K562 (cell line): Measurements from ENCODE around the gene GMEB2.
"Not testable (repeated sequence)": the region's sequence is repeated elsewhere in the genome, so short reads cannot be mapped to it uniquely, and the experiment has no call there.

Experiments used
- CEBPB ChIP-seq: fragments of 450-650 bp; IDR thresholded peaks from 2 replicates; pipeline ENCODE4 v1.6.1; 2016; ENCODE audit warnings: missing genetic modification characterization, missing compliant biosample characterization
- JUN ChIP-seq, 2 experiments: sonication (generic) in 1 of 2; formaldehyde crosslinking in 1 of 2; IDR thresholded peaks; 2 replicates each; pipeline versions ENCODE4 v1.6.1 to v1.8.0; 2012 to 2022; ENCODE audit warnings: borderline replicate concordance in 2 of 2, mild to moderate bottlenecking in 2 of 2, improper control_type of control experiment in 1 of 2, low read depth in 1 of 2, low read length in 1 of 2, missing genetic modification reagents in 1 of 2
- PRPF4 ChIP-seq: fragments of 200-400 bp; formaldehyde crosslinking; IDR thresholded peaks from one replicate; pipeline ENCODE4 v1.6.1; 2017; ENCODE audit warnings: low read length, low read depth, mild to moderate bottlenecking; ENCODE audit not compliant: insufficient read depth, poor library complexity, severe bottlenecking
- SP1 ChIP-seq: sonication (generic); formaldehyde crosslinking; IDR thresholded peaks from 2 replicates; pipeline ENCODE4 v1.8.1; 2022; ENCODE audit warnings: mild to moderate bottlenecking, missing genetic modification reagents
- TBL1XR1 ChIP-seq, 2 experiments: IDR thresholded peaks; 2 replicates each; pipeline ENCODE4 v1.6.1; 2012; ENCODE audit warnings: improper control_type of control experiment in 2 of 2, low read length in 2 of 2, mild to moderate bottlenecking in 1 of 2
- TF ChIP-seq, protein P1 (sequence below), 3 experiments: IDR thresholded peaks in 2 of 3; conservative IDR thresholded peaks in 1 of 3; 2 replicates each; pipeline ENCODE4 v1.5.1; 2011 to 2012; ENCODE audit warnings: low read length in 3 of 3, mild to moderate bottlenecking in 3 of 3, control low read depth in 2 of 3, improper control_type of control experiment in 1 of 3, inconsistent platforms in 1 of 3, low read depth in 1 of 3, mixed read lengths in 1 of 3, moderate library complexity in 1 of 3; ENCODE audit not compliant: insufficient read depth in 2 of 3

DNA sequence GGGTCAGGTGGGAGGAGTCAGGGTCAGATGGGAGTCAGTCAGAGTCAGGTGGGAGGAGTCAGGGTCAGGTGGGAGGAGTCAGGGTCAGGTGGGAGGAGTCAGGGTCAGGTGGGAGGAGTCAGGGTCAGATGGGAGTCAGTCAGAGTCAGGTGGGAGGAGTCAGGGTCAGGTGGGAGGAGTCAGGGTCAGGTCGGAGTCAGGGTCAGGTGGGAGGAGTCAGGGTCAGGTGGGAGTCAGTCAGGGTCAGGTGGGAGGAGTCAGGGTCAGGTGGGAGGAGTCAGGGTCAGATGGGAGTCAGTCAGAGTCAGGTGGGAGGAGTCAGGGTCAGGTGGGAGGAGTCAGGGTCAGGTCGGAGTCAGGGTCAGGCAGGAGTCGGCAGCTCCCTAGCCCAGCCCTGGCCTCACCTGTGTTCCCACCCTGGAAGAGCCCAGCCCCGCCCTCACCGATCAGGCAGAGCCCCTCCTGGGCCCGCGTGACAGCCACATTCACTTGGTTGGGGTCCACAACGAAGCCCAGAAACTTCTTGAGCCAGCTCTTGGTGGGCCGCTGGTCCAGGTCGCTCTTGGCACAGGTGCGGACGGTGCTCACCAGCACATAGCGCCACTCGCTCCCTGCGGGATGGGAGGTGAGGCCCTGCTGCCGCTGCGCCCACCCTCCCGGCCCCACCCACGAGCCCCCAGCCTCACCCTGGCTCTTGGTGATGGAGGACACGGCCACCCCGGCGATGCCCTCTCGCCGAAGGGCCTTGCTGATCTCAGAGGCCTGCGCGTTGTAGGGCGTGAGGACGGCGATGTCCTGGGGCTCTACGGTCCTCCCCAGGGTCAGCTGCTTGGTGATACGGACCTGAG lies 67.2 kb downstream of the GMEB2 start:
- not testable (repeated sequence) for TF ChIP-seq TBL1XR1 (IDR thresholded peaks at IDR 0.05; ENCODE audit: low read length in 2 of 2); JUN (IDR thresholded peaks at IDR 0.05; ENCODE audit: borderline replicate concordance, low read depth, low read length); JUN (CRISPR knock-in tag; IDR thresholded peaks at IDR 0.05; ENCODE audit: borderline replicate concordance); CEBPB (tag); PRPF4
- TF ChIP-seq, protein P1, sequence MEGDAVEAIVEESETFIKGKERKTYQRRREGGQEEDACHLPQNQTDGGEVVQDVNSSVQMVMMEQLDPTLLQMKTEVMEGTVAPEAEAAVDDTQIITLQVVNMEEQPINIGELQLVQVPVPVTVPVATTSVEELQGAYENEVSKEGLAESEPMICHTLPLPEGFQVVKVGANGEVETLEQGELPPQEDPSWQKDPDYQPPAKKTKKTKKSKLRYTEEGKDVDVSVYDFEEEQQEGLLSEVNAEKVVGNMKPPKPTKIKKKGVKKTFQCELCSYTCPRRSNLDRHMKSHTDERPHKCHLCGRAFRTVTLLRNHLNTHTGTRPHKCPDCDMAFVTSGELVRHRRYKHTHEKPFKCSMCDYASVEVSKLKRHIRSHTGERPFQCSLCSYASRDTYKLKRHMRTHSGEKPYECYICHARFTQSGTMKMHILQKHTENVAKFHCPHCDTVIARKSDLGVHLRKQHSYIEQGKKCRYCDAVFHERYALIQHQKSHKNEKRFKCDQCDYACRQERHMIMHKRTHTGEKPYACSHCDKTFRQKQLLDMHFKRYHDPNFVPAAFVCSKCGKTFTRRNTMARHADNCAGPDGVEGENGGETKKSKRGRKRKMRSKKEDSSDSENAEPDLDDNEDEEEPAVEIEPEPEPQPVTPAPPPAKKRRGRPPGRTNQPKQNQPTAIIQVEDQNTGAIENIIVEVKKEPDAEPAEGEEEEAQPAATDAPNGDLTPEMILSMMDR (IDR thresholded peaks at IDR 0.05 in 2 of 3, conservative IDR thresholded peaks at IDR 0.05 in 1 of 3; ENCODE audit: insufficient read depth in 2 of 3, low read depth in 1 of 3, low read length in 3 of 3): not testable (repeated sequence)
- peak; percentile 4; the same call in 1 of the 2 replicates for TF ChIP-seq SP1 (CRISPR knock-in tag)
